B cell (primary cell): Measurements from ENCODE around the gene KDM3A.

Source experiments
- EZH2 ChIP-seq: IDR thresholded peaks from 2 replicates; pipeline ENCODE4 v1.6.1; 2012; ENCODE audit warnings: borderline replicate concordance, low read depth, mild to moderate bottlenecking, moderate library complexity, low read length; ENCODE audit not compliant: insufficient read depth, poor library complexity, severe bottlenecking
- TF ChIP-seq, protein P1 (sequence below): fragments of 200-600 bp; IDR thresholded peaks from one replicate; pipeline ENCODE4 v1.8.0; 2022; ENCODE audit warnings: antibody characterized with exemption, mild to moderate bottlenecking

DNA sequence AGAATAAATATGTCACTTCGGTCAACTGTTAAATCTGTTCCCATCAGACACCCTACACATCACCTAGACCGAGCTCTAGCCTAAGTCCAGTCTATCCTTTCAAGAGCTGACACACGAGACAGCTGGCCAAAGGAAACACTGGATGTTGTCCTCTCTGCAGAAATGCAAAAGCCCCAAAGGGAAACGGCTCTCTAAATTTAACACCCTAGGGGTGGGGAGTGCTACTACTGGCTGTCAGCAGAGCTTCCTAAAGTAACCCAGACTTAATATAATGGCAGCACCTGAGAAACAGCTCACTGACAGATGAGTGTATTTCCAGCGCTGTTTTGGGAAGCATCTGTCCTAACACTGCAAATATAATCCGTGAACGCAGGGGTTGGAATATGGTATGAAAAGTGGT is 66.4 kb downstream of the KDM3A start:
- no peak for TF ChIP-seq EZH2
- TF ChIP-seq, protein P1, sequence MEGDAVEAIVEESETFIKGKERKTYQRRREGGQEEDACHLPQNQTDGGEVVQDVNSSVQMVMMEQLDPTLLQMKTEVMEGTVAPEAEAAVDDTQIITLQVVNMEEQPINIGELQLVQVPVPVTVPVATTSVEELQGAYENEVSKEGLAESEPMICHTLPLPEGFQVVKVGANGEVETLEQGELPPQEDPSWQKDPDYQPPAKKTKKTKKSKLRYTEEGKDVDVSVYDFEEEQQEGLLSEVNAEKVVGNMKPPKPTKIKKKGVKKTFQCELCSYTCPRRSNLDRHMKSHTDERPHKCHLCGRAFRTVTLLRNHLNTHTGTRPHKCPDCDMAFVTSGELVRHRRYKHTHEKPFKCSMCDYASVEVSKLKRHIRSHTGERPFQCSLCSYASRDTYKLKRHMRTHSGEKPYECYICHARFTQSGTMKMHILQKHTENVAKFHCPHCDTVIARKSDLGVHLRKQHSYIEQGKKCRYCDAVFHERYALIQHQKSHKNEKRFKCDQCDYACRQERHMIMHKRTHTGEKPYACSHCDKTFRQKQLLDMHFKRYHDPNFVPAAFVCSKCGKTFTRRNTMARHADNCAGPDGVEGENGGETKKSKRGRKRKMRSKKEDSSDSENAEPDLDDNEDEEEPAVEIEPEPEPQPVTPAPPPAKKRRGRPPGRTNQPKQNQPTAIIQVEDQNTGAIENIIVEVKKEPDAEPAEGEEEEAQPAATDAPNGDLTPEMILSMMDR, result no peak
